H1 (cell line): ENCODE data around the gene UBTD1. TPM values are rescaled to one million over a fixed set of nuclear protein-coding genes. Genes with fewer than 3 reads are reported as not detected.
A peak's percentile ranks its signal among the peaks of the same experiment; 100 is the strongest.

Source experiments
- CTCF ChIA-PET: fragments of 300-600 bp; sonication (Branson Sonifier 250); formaldehyde crosslinking; loops from one replicate; lab custom pipeline; 2021; ENCODE audit not compliant: partially characterized antibody; lab: Charles Lee
- POLR2A ChIA-PET: fragments of 300-600 bp; sonication (Branson Sonifier 250); formaldehyde crosslinking; loops from one replicate; lab custom pipeline; 2021; ENCODE audit warnings: inconsistent platforms; ENCODE audit not compliant: partially characterized antibody; lab: Charles Lee
- DNase-seq, 2 experiments: peaks; one replicate each; pipeline versions ENCODE4 v3.0.0 to v3.0.0-alpha.2; 2010 to 2022; ENCODE audit warnings: low spot score in 2 of 2, low read depth in 1 of 2, mixed read lengths in 1 of 2
- FAIRE-seq: peaks from 2 replicates; lab custom pipeline; 2011; peaks lifted over from hg19 to GRCh38; lab: Jason Lieb, UNC
- H2AFZ ChIP-seq: 2 replicates; pipeline ENCODE4 v1.8.1; 2012; ENCODE audit warnings: low read length, inconsistent platforms
- H2AK5ac ChIP-seq: 2 replicates; pipeline ENCODE4 v1.6.1; 2013; ENCODE audit warnings: low read depth, low read length
- H2BK120ac ChIP-seq: replicated peaks from 2 replicates; pipeline ENCODE3; 2013; ENCODE audit warnings: low read depth, low read length, inconsistent platforms
- H2BK12ac ChIP-seq: 2 replicates; pipeline ENCODE4 v1.6.1; 2013; ENCODE audit warnings: low read depth, low read length
- H2BK15ac ChIP-seq: 2 replicates; pipeline ENCODE4 v1.6.1; 2013; ENCODE audit warnings: low read length
- H2BK20ac ChIP-seq: 2 replicates; pipeline ENCODE4 v1.6.1; 2013; ENCODE audit warnings: low read length
- H2BK5ac ChIP-seq: 2 replicates; pipeline ENCODE4 v1.6.1; 2013; ENCODE audit warnings: low read depth, low read length
- H3K14ac ChIP-seq: 2 replicates; pipeline ENCODE4 v1.6.1; 2013; ENCODE audit warnings: inconsistent platforms; ENCODE audit not compliant: insufficient read length
- H3K18ac ChIP-seq: 2 replicates; pipeline ENCODE4 v1.6.1; 2013; ENCODE audit warnings: low read length; ENCODE audit errors: extremely low read depth
- H3K23ac ChIP-seq: 2 replicates; pipeline ENCODE4 v1.6.1; 2013; ENCODE audit warnings: inconsistent platforms; ENCODE audit not compliant: insufficient read length
- H3K23me2 ChIP-seq: 2 replicates; pipeline ENCODE4 v1.6.1; 2013; ENCODE audit warnings: low read depth, low read length
- H3K27ac ChIP-seq: 2 replicates; pipeline ENCODE4 v1.6.1; 2011; ENCODE audit warnings: low read depth, low read length, inconsistent platforms
- H3K27me3 ChIP-seq, 4 experiments: replicated peaks in 1 of 4; 1 replicate in 1 of 4; 2 replicates in 3 of 4; pipeline versions ENCODE4 v1.6.1 to v1.8.1; 2011 to 2013; ENCODE audit warnings: low read length in 3 of 4, mild to moderate bottlenecking in 3 of 4, inconsistent platforms in 2 of 4, mixed read lengths in 2 of 4, moderate library complexity in 1 of 4; ENCODE audit not compliant: control insufficient read depth in 3 of 4, insufficient read depth in 3 of 4; ENCODE audit errors: extremely low read depth in 1 of 4
- H3K36me3 ChIP-seq, 4 experiments: 2 replicates each; pipeline versions ENCODE4 v1.6.1 to v1.8.1; 2011 to 2013; ENCODE audit warnings: mild to moderate bottlenecking in 4 of 4, low read length in 3 of 4, moderate library complexity in 2 of 4, control low read depth in 1 of 4, inconsistent platforms in 1 of 4; ENCODE audit not compliant: insufficient read depth in 4 of 4, control insufficient read depth in 2 of 4
- H3K4ac ChIP-seq: replicated peaks from 2 replicates; pipeline ENCODE3; 2013; ENCODE audit warnings: low read length, low read depth, mixed read lengths, inconsistent platforms; ENCODE audit not compliant: insufficient read length
- H3K4me1 ChIP-seq, 4 experiments: replicated peaks in 1 of 4; 1 replicate in 1 of 4; 2 replicates in 3 of 4; pipeline versions ENCODE4 v1.6.1 to v1.8.1; 2011 to 2013; ENCODE audit warnings: low read length in 3 of 4, inconsistent platforms in 2 of 4, mixed read lengths in 1 of 4; ENCODE audit not compliant: insufficient read depth in 4 of 4, control insufficient read depth in 3 of 4
- H3K4me2 ChIP-seq, 2 experiments: 2 replicates each; pipeline versions ENCODE4 v1.6.1 to v1.8.1; 2011 to 2013; ENCODE audit warnings: low read depth in 2 of 2, low read length in 2 of 2, control low read depth in 1 of 2, inconsistent platforms in 1 of 2, mild to moderate bottlenecking in 1 of 2; ENCODE audit not compliant: insufficient read depth in 1 of 2
- H3K4me3 ChIP-seq, 4 experiments: fragments of 200-600, 300-600 bp in 1 of 4; sonication (generic), shearing (Covaris generic), sonication (Bioruptor Twin) in 1 of 4; 2 replicates each; pipeline versions ENCODE4 v1.5.1 to v1.8.1; 2011 to 2016; ENCODE audit warnings: low read length in 4 of 4, low read depth in 3 of 4, control low read depth in 2 of 4, inconsistent platforms in 2 of 4, mild to moderate bottlenecking in 2 of 4, mixed read lengths in 1 of 4, moderate library complexity in 1 of 4; ENCODE audit not compliant: insufficient read depth in 2 of 4; ENCODE audit errors: extremely low read depth in 1 of 4
- H3K56ac ChIP-seq: replicated peaks from 2 replicates; pipeline ENCODE3; 2013; ENCODE audit warnings: low read depth, mild to moderate bottlenecking, mixed read lengths, low read length, inconsistent platforms; ENCODE audit not compliant: insufficient read length
- H3K79me1 ChIP-seq: 2 replicates; pipeline ENCODE4 v1.6.1; 2013; ENCODE audit warnings: low read depth, low read length, control low read depth
- H3K79me2 ChIP-seq, 2 experiments: 2 replicates each; pipeline versions ENCODE4 v1.6.1 to v1.8.1; 2012 to 2013; ENCODE audit warnings: low read length in 2 of 2, mild to moderate bottlenecking in 2 of 2, inconsistent platforms in 1 of 2; ENCODE audit not compliant: insufficient read depth in 2 of 2, control insufficient read depth in 1 of 2
- H3K9ac ChIP-seq, 4 experiments: replicated peaks in 1 of 4; 1 replicate in 1 of 4; 2 replicates in 3 of 4; pipeline versions ENCODE4 v1.6.1 to v1.8.1; 2011 to 2013; ENCODE audit warnings: low read depth in 3 of 4, low read length in 3 of 4, control low read depth in 2 of 4, mild to moderate bottlenecking in 2 of 4, moderate library complexity in 2 of 4, inconsistent platforms in 1 of 4; ENCODE audit errors: extremely low read depth in 1 of 4
- H3K9me3 ChIP-seq, 2 experiments: 2 replicates each; pipeline versions ENCODE4 v1.6.1 to v1.8.1; 2012 to 2013; ENCODE audit warnings: mild to moderate bottlenecking in 2 of 2, moderate library complexity in 2 of 2, control low read depth in 1 of 2, inconsistent platforms in 1 of 2, low read depth in 1 of 2, low read length in 1 of 2, mixed read lengths in 1 of 2; ENCODE audit not compliant: insufficient read depth in 2 of 2
- H4K20me1 ChIP-seq, 2 experiments: replicated peaks in 1 of 2; 2 replicates each; pipeline versions ENCODE3 to v1.8.1; 2011 to 2013; ENCODE audit warnings: inconsistent platforms in 2 of 2, low read length in 2 of 2, mild to moderate bottlenecking in 1 of 2; ENCODE audit not compliant: insufficient read depth in 2 of 2, control insufficient read depth in 1 of 2
- H4K5ac ChIP-seq: 2 replicates; pipeline ENCODE4 v1.6.1; 2013; ENCODE audit warnings: low read length, low read depth, mixed read lengths, inconsistent platforms; ENCODE audit not compliant: insufficient read length
- H4K8ac ChIP-seq: 2 replicates; pipeline ENCODE4 v1.8.0; 2013; ENCODE audit warnings: mild to moderate bottlenecking, moderate library complexity, low read length, inconsistent platforms; ENCODE audit not compliant: insufficient read depth; ENCODE audit errors: extremely low read depth
- H4K91ac ChIP-seq: replicated peaks from 2 replicates; pipeline ENCODE3; 2013; ENCODE audit warnings: low read length, mixed read lengths, inconsistent platforms; ENCODE audit not compliant: insufficient read length
- BRCA1 ChIP-seq: IDR thresholded peaks from 2 replicates; pipeline ENCODE4 v1.6.1; 2012; ENCODE audit warnings: low read depth, low read length, improper control_type of control experiment
- MAX ChIP-seq: IDR thresholded peaks from 2 replicates; pipeline ENCODE4 v1.6.1; 2012; ENCODE audit warnings: inconsistent platforms
- NRF1 ChIP-seq: IDR thresholded peaks from 2 replicates; pipeline ENCODE4 v1.6.1; 2011; ENCODE audit warnings: mild to moderate bottlenecking, low read depth, low read length, improper control_type of control experiment
- RAD21 ChIP-seq, 2 experiments: IDR thresholded peaks in 1 of 2; conservative IDR thresholded peaks in 1 of 2; 2 replicates each; pipeline ENCODE4 v1.6.1; 2011; ENCODE audit warnings: low read depth in 2 of 2, low read length in 2 of 2, improper control_type of control experiment in 1 of 2, inconsistent platforms in 1 of 2, mild to moderate bottlenecking in 1 of 2, moderate library complexity in 1 of 2
- SIRT6 ChIP-seq: IDR thresholded peaks from one replicate; pipeline ENCODE4 v1.7.1; 2012; ENCODE audit warnings: low read length, inconsistent platforms
- SP1 ChIP-seq: IDR thresholded peaks from 2 replicates; pipeline ENCODE4 v1.6.1; 2011; ENCODE audit warnings: low read depth, low read length
- TCF12 ChIP-seq: IDR thresholded peaks from 2 replicates; pipeline ENCODE4 v1.6.1; 2011; ENCODE audit warnings: low read depth, mild to moderate bottlenecking, low read length
- YY1 ChIP-seq: IDR thresholded peaks from 2 replicates; pipeline ENCODE4 v1.6.1; 2011; ENCODE audit warnings: low read depth, mild to moderate bottlenecking, low read length
- WGBS, 2 experiments: shearing (Covaris generic) in 1 of 2; methylation state at CpG; one replicate each; pipeline versions ENCODE4 v1.1.6 to v1.1.7; 2013 to 2015; ENCODE audit warnings: low lambda C conversion rate in 2 of 2, mixed read lengths in 2 of 2, inconsistent platforms in 1 of 2, low coverage in 1 of 2, missing lambda C conversion rate in 1 of 2; ENCODE audit not compliant: insufficient replicate concordance in 2 of 2, insufficient coverage in 1 of 2, insufficient read length in 1 of 2; ENCODE audit errors: extremely low coverage in 1 of 2, missing lambda C conversion rate in 1 of 2; 5-methylcytosine and 5-hydroxymethylcytosine counted together
- polyA plus RNA-seq, 7 experiments: library from polyadenylated mRNA; depleted of rRNA in 3 of 7; stranded (reverse) in 5 of 7; unstranded in 2 of 7; fragments of >200 nt in 5 of 7; fragments of 200-250 nt in 2 of 7; gene quantifications; 1 replicate in 5 of 7; 2 replicates in 1 of 7; 4 replicates in 1 of 7; pipeline versions ENCODE4 v1.2.1 to v1.2.3, GENCODE V29; 2011 to 2013; ENCODE audit warnings: missing spikeins in 2 of 7, mixed read lengths in 2 of 7
- total RNA-seq: library from RNA; stranded (reverse); fragmentation: NEBNext Ultra II Directional; extraction: Animal tissue kit (Norgen Biotek cat#: 25700); gene quantifications from 2 replicates; pipeline ENCODE4 v1.2.1, GENCODE V29; 2021

UBTD1 gene
- total and polyA plus RNA-seq, 2 of the 8 experiments (the other 6 are each of a cell fraction or from before 2014, with no cell fraction given): 22.3 to 36.2 TPM

- Histone ChIP-seq H3K79me2 (no peaks in the 10 kb centered on the region), H2BK12ac (peak overlapping the region; percentile 90; the same call in 1 of the 2 replicates), H2AFZ (no peak overlapping the region), H3K27ac (no peak overlapping the region), H3K9me3 (no peaks in the 10 kb centered on the region), H2AK5ac (no peak overlapping the region; the same call in 1 of the 2 replicates), H3K9ac (no peak overlapping the region), H2BK20ac (peak overlapping the region; percentile 9; the same call in 1 of the 2 replicates), H3K4me3 (no peak overlapping the region), H4K91ac (peak overlapping the region; percentile 47), H3K27me3 (no peaks in the 10 kb centered on the region), H4K8ac (no peak overlapping the region), H2BK120ac (no peak overlapping the region), H4K20me1 (no peaks in the 10 kb centered on the region), H2BK5ac (peak overlapping the region; percentile 32; the same call in 1 of the 2 replicates), H3K4ac (no peak overlapping the region), H3K18ac (no peak overlapping the region), H2BK15ac (no peak overlapping the region; the same call in 1 of the 2 replicates), H3K4me2 (peak overlapping the region in 1 of 2 experiments; percentile 7; a peak in 1 of 4 replicates), H3K23ac (no peak overlapping the region), H3K14ac (no peak overlapping the region), H3K23me2 (no peaks in the 10 kb centered on the region), H3K79me1 (peaks cover 3% of the 10 kb centered on the region), H3K56ac (no peak overlapping the region), H3K36me3 (no peaks in the 10 kb centered on the region), H4K5ac (no peak overlapping the region), H3K4me1 (peaks cover 15 to 26% (median 18%) of the 10 kb centered on the region in 4 experiments)
- 86% methylated on average over 13 of the region's 13 CpGs; no CpG with 5 or more reads in 1 of the 2 experiments for WGBS, 2 experiments
- CTCF ChIA-PET: interaction anchor here (1.0 to 15.4 kb wide), 5 partner anchors 13 to 83 kb away, joined by 3 to 388 read pairs (median 65); partner anchors contain the start of gene ANKRD2
- POLR2A ChIA-PET: interaction anchor here (2.0 to 2.4 kb wide), 3 partner anchors 10 to 69 kb away, joined by 6 to 11 read pairs (median 7); partner anchors contain the start of gene UBTD1
- DNase-seq: no peak
- TF ChIP-seq BRCA1 (no peak), RAD21 (IDR thresholded peaks at IDR 0.05 in 1 of 2, conservative IDR thresholded peaks at IDR 0.05 in 1 of 2; ENCODE audit: low read depth in 2 of 2, low read length in 2 of 2) (no peak), SIRT6 (no peak), TCF12 (no peak), MAX (no peak), NRF1 (no peak), SP1 (no peak), YY1 (no peak)
- no peak for FAIRE-seq
These were observed 50.2 kb downstream of the UBTD1 start for GRCh38 chr10:97548828-97549455.
